SK-N-SH (cell line): ENCODE results near the gene COL5A2. TPM values are rescaled to one million over a fixed set of nuclear protein-coding genes. Genes with fewer than 3 reads are reported as not detected.

Source experiments
- CTCF ChIA-PET: fragments of 300-600, 350-600 bp; formaldehyde crosslinking; extraction: SDS; loops from one replicate; lab custom pipeline; 2021; lab: Yijun Ruan, JAX
- POLR2A ChIA-PET: fragments of 350-600 bp; sonication (Branson Sonifier 250); formaldehyde crosslinking; extraction: SDS; loops from one replicate; lab custom pipeline; 2020; ENCODE audit warnings: antibody characterized with exemption, inconsistent platforms; lab: Yijun Ruan, JAX
- DNase-seq: peaks from one replicate; pipeline ENCODE4 v3.0.0; 2012
- H2AFZ ChIP-seq: fragments of 200-600 bp; sonication (generic); 2 replicates; pipeline ENCODE4 v1.8.1; 2016; ENCODE audit warnings: antibody characterized with exemption, mild to moderate bottlenecking, low read depth
- H3F3A ChIP-seq: fragments of 200-600 bp; sonication (generic); replicated peaks from 2 replicates; pipeline ENCODE3; 2016; ENCODE audit warnings: antibody characterized with exemption, mild to moderate bottlenecking; ENCODE audit not compliant: insufficient read depth
- H3K27ac ChIP-seq, 2 experiments: fragments of 200-500 bp in 1 of 2; fragments of 200-600 bp in 1 of 2; sonication (Bioruptor generic) in 1 of 2; sonication (generic), shearing (Covaris generic) in 1 of 2; 2 replicates each; pipeline versions ENCODE4 v1.5.1 to v1.6.1; 2014 to 2016; ENCODE audit warnings: low read depth in 2 of 2, inconsistent platforms in 1 of 2, low read length in 1 of 2, mild to moderate bottlenecking in 1 of 2, mixed read lengths in 1 of 2
- H3K27me3 ChIP-seq: fragments of 200-600 bp; sonication (generic), shearing (Covaris generic); 2 replicates; pipeline ENCODE4 v1.6.1; 2016; ENCODE audit warnings: mixed run types; ENCODE audit not compliant: insufficient read depth
- H3K36me3 ChIP-seq, 2 experiments: fragments of 200-500 bp in 1 of 2; fragments of 200-600 bp in 1 of 2; sonication (Bioruptor generic) in 1 of 2; sonication (generic) in 1 of 2; replicated peaks in 1 of 2; 2 replicates each; pipeline versions ENCODE3 to v1.5.1; 2014 to 2016; ENCODE audit warnings: low read length in 1 of 2, mild to moderate bottlenecking in 1 of 2; ENCODE audit not compliant: insufficient read depth in 2 of 2, control insufficient read depth in 1 of 2
- H3K4me1 ChIP-seq, 2 experiments: fragments of 200-500 bp in 1 of 2; fragments of 200-600 bp in 1 of 2; sonication (Bioruptor generic) in 1 of 2; sonication (generic), shearing (Covaris generic) in 1 of 2; 2 replicates each; pipeline versions ENCODE4 v1.5.1 to v1.6.1; 2014 to 2016; ENCODE audit warnings: low read depth in 1 of 2, low read length in 1 of 2, mixed run types in 1 of 2; ENCODE audit not compliant: insufficient read depth in 2 of 2, control insufficient read depth in 1 of 2
- H3K4me2 ChIP-seq: fragments of 200-600 bp; sonication (generic), shearing (Covaris generic); 2 replicates; pipeline ENCODE4 v1.6.1; 2017; ENCODE audit warnings: mixed run types
- H3K4me3 ChIP-seq, 2 experiments: fragments of 200-500 bp in 1 of 2; fragments of 200-600 bp in 1 of 2; sonication (Bioruptor generic) in 1 of 2; sonication (generic), shearing (Covaris generic) in 1 of 2; 2 replicates each; pipeline versions ENCODE4 v1.5.1 to v1.8.1; 2014 to 2016; ENCODE audit warnings: low read depth in 2 of 2, inconsistent platforms in 1 of 2, low read length in 1 of 2, mild to moderate bottlenecking in 1 of 2, mixed read lengths in 1 of 2, moderate library complexity in 1 of 2
- H3K79me2 ChIP-seq: fragments of 200-600 bp; sonication (generic); 2 replicates; pipeline ENCODE4 v1.8.1; 2017; ENCODE audit warnings: mild to moderate bottlenecking; ENCODE audit not compliant: insufficient read depth
- H3K9ac ChIP-seq: fragments of 200-600 bp; sonication (generic); 2 replicates; pipeline ENCODE4 v1.6.1; 2017; ENCODE audit warnings: mixed run types
- H3K9me2 ChIP-seq: fragments of 200-600 bp; sonication (generic); 2 replicates; pipeline ENCODE4 v1.6.1; 2017; ENCODE audit warnings: mixed run types
- H3K9me3 ChIP-seq: fragments of 200-600 bp; sonication (generic); 2 replicates; pipeline ENCODE4 v1.6.1; 2017; ENCODE audit warnings: mixed run types, mild to moderate bottlenecking, moderate library complexity
- H4K20me1 ChIP-seq: fragments of 200-600 bp; sonication (generic); 2 replicates; pipeline ENCODE4 v1.6.1; 2017; ENCODE audit warnings: mild to moderate bottlenecking, mixed run types; ENCODE audit not compliant: insufficient read depth
- CHD2 ChIP-seq: fragments of 150-350 bp; IDR thresholded peaks from 2 replicates; pipeline ENCODE4 v1.6.1; 2018; ENCODE audit warnings: low read length; ENCODE audit not compliant: partially characterized antibody
- ELF1 ChIP-seq: IDR thresholded peaks from 2 replicates; pipeline ENCODE4 v1.4.0; 2012
- EP300 ChIP-seq, 2 experiments: IDR thresholded peaks; 2 replicates each; pipeline versions ENCODE4 v1.4.0 to v1.6.1; 2012; ENCODE audit warnings: borderline replicate concordance in 1 of 2, low read depth in 1 of 2, low read length in 1 of 2
- EZH2phosphoT487 ChIP-seq: fragments of 200-600 bp; sonication (generic); IDR thresholded peaks from 2 replicates; pipeline ENCODE4 v1.6.1; 2017; ENCODE audit warnings: low read depth, mixed run types, mild to moderate bottlenecking, antibody characterized with exemption, moderate library complexity, borderline replicate concordance
- FOSL2 ChIP-seq: IDR thresholded peaks from 2 replicates; pipeline ENCODE4 v1.4.0; 2012; ENCODE audit warnings: low read depth, mild to moderate bottlenecking, moderate library complexity, borderline replicate concordance
- FOXM1 ChIP-seq: IDR thresholded peaks from 2 replicates; pipeline ENCODE4 v1.4.0; 2012; ENCODE audit warnings: low read depth, mild to moderate bottlenecking
- GABPA ChIP-seq: IDR thresholded peaks from 2 replicates; pipeline ENCODE4 v1.4.0; 2012; ENCODE audit warnings: low read depth, mild to moderate bottlenecking
- JUND ChIP-seq: IDR thresholded peaks from 2 replicates; pipeline ENCODE4 v1.4.0; 2012
- NFIC ChIP-seq: IDR thresholded peaks from 2 replicates; pipeline ENCODE4 v1.4.0; 2012; ENCODE audit warnings: borderline replicate concordance
- NRF1 ChIP-seq: IDR thresholded peaks from 2 replicates; pipeline ENCODE4 v1.6.1; 2012; ENCODE audit warnings: low read depth, mild to moderate bottlenecking, low read length
- POLR2AphosphoS5 ChIP-seq: IDR thresholded peaks from 2 replicates; pipeline ENCODE4 v1.6.1; 2012; ENCODE audit warnings: low read depth, low read length
- RAD21 ChIP-seq: IDR thresholded peaks from 2 replicates; pipeline ENCODE4 v1.6.1; 2012; ENCODE audit warnings: mild to moderate bottlenecking, low read length
- SIN3A ChIP-seq: IDR thresholded peaks from 2 replicates; pipeline ENCODE4 v1.6.1; 2012; ENCODE audit warnings: low read depth, mild to moderate bottlenecking, low read length, moderate library complexity, borderline replicate concordance
- SMC3 ChIP-seq: IDR thresholded peaks from 2 replicates; pipeline ENCODE4 v1.6.1; 2012; ENCODE audit warnings: low read depth, low read length, improper control_type of control experiment
- TAF1 ChIP-seq: IDR thresholded peaks from 2 replicates; pipeline ENCODE4 v1.6.1; 2012; ENCODE audit warnings: low read depth, mild to moderate bottlenecking, low read length, moderate library complexity, borderline replicate concordance
- TCF12 ChIP-seq: IDR thresholded peaks from 2 replicates; pipeline ENCODE4 v1.4.0; 2012
- TEAD4 ChIP-seq: IDR thresholded peaks from 2 replicates; pipeline ENCODE4 v1.4.0; 2012; ENCODE audit warnings: mild to moderate bottlenecking, borderline replicate concordance; ENCODE audit not compliant: insufficient read depth
- YY1 ChIP-seq: IDR thresholded peaks from 2 replicates; pipeline ENCODE4 v1.4.0; 2012; ENCODE audit warnings: low read depth, mild to moderate bottlenecking
- WGBS: methylation state at CpG from one replicate; pipeline ENCODE4 v1.1.6; 2017; ENCODE audit warnings: low lambda C conversion rate; 5-methylcytosine and 5-hydroxymethylcytosine counted together
- polyA plus RNA-seq, 3 experiments: library from polyadenylated mRNA; depleted of rRNA; stranded (reverse); fragments of >200 nt; gene quantifications; 2 replicates each; pipeline ENCODE4 v1.2.3, GENCODE V29; 2012
- TF ChIP-seq, protein P1 (sequence below): IDR thresholded peaks from 2 replicates; pipeline ENCODE4 v1.4.0; 2012; ENCODE audit warnings: low read depth, borderline replicate concordance
- TF ChIP-seq, protein P2 (sequence below): fragments of 200-600 bp; sonication (generic); IDR thresholded peaks from 2 replicates; pipeline ENCODE4 v1.6.1; 2017; ENCODE audit warnings: antibody characterized with exemption, mild to moderate bottlenecking, moderate library complexity
- TF ChIP-seq, protein P3 (sequence below): IDR thresholded peaks from 2 replicates; pipeline ENCODE4; 2012
- TF ChIP-seq, protein P4 (sequence below): IDR thresholded peaks from 2 replicates; pipeline ENCODE4 v1.4.0; 2012; ENCODE audit warnings: low read depth

The COL5A2 gene
- polyA plus RNA-seq, 1 of the 3 experiments (the other 2 are of a cell fraction): 20.4 TPM

DNA sequence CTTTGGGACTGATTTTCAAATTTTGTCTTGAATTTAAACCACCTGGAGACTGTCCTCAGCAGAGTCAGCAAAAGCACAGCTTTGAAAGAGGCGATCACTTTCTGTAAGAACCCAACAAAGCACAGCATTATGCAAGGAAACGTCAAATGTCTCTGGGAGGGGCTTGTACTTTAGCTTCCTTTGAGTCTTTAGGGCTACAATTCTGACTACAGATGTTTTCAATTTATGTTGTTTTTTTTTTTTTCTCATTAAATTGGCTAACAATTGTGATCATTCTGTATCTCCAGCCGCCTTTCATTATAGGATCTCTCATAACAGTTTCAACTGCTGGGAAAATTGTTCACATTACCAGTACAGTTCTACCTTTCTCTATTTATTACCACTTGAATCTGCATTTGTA lies 157.1 kb downstream of the COL5A2 start (continued):
- TF ChIP-seq, protein P1, sequence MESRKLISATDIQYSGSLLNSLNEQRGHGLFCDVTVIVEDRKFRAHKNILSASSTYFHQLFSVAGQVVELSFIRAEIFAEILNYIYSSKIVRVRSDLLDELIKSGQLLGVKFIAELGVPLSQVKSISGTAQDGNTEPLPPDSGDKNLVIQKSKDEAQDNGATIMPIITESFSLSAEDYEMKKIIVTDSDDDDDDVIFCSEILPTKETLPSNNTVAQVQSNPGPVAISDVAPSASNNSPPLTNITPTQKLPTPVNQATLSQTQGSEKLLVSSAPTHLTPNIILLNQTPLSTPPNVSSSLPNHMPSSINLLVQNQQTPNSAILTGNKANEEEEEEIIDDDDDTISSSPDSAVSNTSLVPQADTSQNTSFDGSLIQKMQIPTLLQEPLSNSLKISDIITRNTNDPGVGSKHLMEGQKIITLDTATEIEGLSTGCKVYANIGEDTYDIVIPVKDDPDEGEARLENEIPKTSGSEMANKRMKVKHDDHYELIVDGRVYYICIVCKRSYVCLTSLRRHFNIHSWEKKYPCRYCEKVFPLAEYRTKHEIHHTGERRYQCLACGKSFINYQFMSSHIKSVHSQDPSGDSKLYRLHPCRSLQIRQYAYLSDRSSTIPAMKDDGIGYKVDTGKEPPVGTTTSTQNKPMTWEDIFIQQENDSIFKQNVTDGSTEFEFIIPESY: 0 out of 2 replicates have a peak, but pooled peaks have one; percentile 4
- TF ChIP-seq FOSL2 (no peak), JUND (no peak), RAD21 (no peak), EZH2phosphoT487 (no peak), NRF1 (no peak), SMC3 (no peak), EP300 (IDR thresholded peaks at IDR 0.05; ENCODE audit: borderline replicate concordance in 1 of 2, low read depth in 1 of 2, low read length in 1 of 2) (peak in 1 of 2 experiments; percentile 46; a peak in 1 of 4 replicates), TEAD4 (no peak), TAF1 (no peak), ELF1 (no peak)

DNA sequence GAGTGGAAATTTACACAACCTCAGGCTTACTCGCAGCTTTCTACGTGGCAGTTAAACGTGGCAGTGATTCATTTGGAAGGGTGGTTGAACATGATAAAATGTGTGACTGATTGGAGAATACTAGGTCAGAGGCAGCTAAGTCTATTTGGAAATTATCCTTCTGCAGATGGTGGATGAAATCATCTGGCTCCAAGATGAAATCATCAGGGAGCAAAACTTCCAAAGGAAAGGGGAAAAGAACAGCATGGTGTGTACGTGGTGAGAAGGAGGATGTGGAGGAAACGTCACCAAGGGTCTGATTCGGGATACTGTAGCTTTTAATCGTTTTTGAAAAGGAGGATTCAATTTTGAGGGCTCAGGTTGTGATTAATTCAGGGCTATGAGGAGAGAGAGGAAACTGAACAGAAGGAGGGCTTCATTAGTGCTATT lies 157.5 kb downstream of the COL5A2 start:
- CTCF ChIA-PET: no interaction called here
- peak; percentile 54; the same call in 1 of the 2 replicates for TF ChIP-seq FOSL2
- TF ChIP-seq SMC3: no peak
- TF ChIP-seq JUND: peak; percentile 37
- TF ChIP-seq NRF1: no peak
- peak; percentile 27; the same call in 1 of the 2 replicates for TF ChIP-seq NFIC
- TF ChIP-seq YY1: no peak
- no peak for TF ChIP-seq POLR2AphosphoS5
- TF ChIP-seq, protein P2, sequence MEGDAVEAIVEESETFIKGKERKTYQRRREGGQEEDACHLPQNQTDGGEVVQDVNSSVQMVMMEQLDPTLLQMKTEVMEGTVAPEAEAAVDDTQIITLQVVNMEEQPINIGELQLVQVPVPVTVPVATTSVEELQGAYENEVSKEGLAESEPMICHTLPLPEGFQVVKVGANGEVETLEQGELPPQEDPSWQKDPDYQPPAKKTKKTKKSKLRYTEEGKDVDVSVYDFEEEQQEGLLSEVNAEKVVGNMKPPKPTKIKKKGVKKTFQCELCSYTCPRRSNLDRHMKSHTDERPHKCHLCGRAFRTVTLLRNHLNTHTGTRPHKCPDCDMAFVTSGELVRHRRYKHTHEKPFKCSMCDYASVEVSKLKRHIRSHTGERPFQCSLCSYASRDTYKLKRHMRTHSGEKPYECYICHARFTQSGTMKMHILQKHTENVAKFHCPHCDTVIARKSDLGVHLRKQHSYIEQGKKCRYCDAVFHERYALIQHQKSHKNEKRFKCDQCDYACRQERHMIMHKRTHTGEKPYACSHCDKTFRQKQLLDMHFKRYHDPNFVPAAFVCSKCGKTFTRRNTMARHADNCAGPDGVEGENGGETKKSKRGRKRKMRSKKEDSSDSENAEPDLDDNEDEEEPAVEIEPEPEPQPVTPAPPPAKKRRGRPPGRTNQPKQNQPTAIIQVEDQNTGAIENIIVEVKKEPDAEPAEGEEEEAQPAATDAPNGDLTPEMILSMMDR: no peak
- TF ChIP-seq CHD2: no peak
- TF ChIP-seq TCF12: peak; percentile 59; the same call in 1 of the 2 replicates
- TF ChIP-seq SIN3A: no peak; the same call in 1 of the 2 replicates
- TF ChIP-seq EP300 (IDR thresholded peaks at IDR 0.05; ENCODE audit: borderline replicate concordance in 1 of 2, low read depth in 1 of 2, low read length in 1 of 2): peak in 1 of 2 experiments; percentile 51; a peak in 3 of 4 replicates
- TF ChIP-seq, protein P3, sequence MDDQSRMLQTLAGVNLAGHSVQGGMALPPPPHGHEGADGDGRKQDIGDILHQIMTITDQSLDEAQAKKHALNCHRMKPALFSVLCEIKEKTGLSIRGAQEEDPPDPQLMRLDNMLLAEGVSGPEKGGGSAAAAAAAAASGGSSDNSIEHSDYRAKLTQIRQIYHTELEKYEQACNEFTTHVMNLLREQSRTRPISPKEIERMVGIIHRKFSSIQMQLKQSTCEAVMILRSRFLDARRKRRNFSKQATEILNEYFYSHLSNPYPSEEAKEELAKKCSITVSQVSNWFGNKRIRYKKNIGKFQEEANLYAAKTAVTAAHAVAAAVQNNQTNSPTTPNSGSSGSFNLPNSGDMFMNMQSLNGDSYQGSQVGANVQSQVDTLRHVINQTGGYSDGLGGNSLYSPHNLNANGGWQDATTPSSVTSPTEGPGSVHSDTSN: peak; percentile 79
- TF ChIP-seq TEAD4: no peak
- TF ChIP-seq GABPA: no peak
- peak; percentile 62; the same call in 1 of the 2 replicates for TF ChIP-seq FOXM1
- TF ChIP-seq, protein P4, sequence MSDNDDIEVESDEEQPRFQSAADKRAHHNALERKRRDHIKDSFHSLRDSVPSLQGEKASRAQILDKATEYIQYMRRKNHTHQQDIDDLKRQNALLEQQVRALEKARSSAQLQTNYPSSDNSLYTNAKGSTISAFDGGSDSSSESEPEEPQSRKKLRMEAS: peak; percentile 80; the same call in 1 of the 2 replicates
- TF ChIP-seq, all 33 proteins: peak for 8
- Histone ChIP-seq H3F3A (peaks cover 41% of the 10 kb centered on the region), H3K9ac (peak overlapping the region; percentile 66), H3K9me3 (no peaks in the 10 kb centered on the region), H2AFZ (peak overlapping the region; percentile 63; the same call in 1 of the 2 replicates), H3K27me3 (no peaks in the 10 kb centered on the region), H3K4me3 (no peak overlapping the region; a peak in 1 of 4 replicates), H3K27ac (peak overlapping the region; percentile 92 to 95), H3K36me3 (no peaks in the 10 kb centered on the region), H4K20me1 (no peaks in the 10 kb centered on the region), H3K9me2 (no peaks in the 10 kb centered on the region), H3K4me1 (peaks cover 10 to 22% of the 10 kb centered on the region in 2 experiments), H3K79me2 (no peaks in the 10 kb centered on the region), H3K4me2 (peak overlapping the region; percentile 63)
- POLR2A ChIA-PET: no interaction called here
- 11% methylated on average over 7 of the region's 7 CpGs for WGBS
- DNase-seq: peak; percentile 9
